Panc1 (cell line): ENCODE data around the gene SMYD2. TPM values are rescaled to one million over a fixed set of nuclear protein-coding genes. Genes with fewer than 3 reads are reported as not detected.

Experiments
- ATAC-seq: fragments of 200-7000 bp; cut with Tn5 transposase; 2 replicates; pipeline ENCODE4 v1.9.1; 2020; ENCODE audit warnings: mild to moderate bottlenecking, moderate library complexity
- BruUV-seq: library from RNA; stranded (reverse); fragments of 400-500 nt; replicated peaks from 2 replicates; lab custom pipeline; 2021; lab: Mats Ljungman, UMichigan
- CTCF ChIA-PET: fragments of 300-600 bp; sonication (Branson Sonifier 250); formaldehyde crosslinking; loops from one replicate; lab custom pipeline; 2022; ENCODE audit warnings: antibody characterized with exemption; lab: Charles Lee
- POLR2A ChIA-PET: fragments of 300-600 bp; sonication (Branson Sonifier 250); formaldehyde crosslinking; loops from one replicate; lab custom pipeline; 2022; ENCODE audit warnings: antibody characterized with exemption; lab: Charles Lee
- DNase-seq: peaks from one replicate; pipeline ENCODE4 v3.0.0-alpha.2; 2010; ENCODE audit warnings: low read depth, low spot score
- H3K27ac ChIP-seq: 2 replicates; pipeline ENCODE4 v1.5.1; 2011; ENCODE audit warnings: mild to moderate bottlenecking, low read length, inconsistent platforms
- H3K27me3 ChIP-seq: fragments of 200-500 bp; sonication (Bioruptor generic); 2 replicates; pipeline ENCODE4 v1.6.0; 2014; ENCODE audit warnings: low read length, inconsistent platforms; ENCODE audit not compliant: control insufficient read depth, insufficient read depth
- H3K36me3 ChIP-seq: fragments of 200-500 bp; sonication (Bioruptor generic); 2 replicates; pipeline ENCODE4 v1.5.1; 2014; ENCODE audit warnings: inconsistent platforms, mild to moderate bottlenecking, low read length, moderate library complexity; ENCODE audit not compliant: control insufficient read depth, insufficient read depth
- H3K4me1 ChIP-seq: 2 replicates; pipeline ENCODE4 v1.5.1; 2011; ENCODE audit warnings: inconsistent platforms, mild to moderate bottlenecking, low read length, moderate library complexity; ENCODE audit not compliant: control insufficient read depth, insufficient read depth
- H3K4me3 ChIP-seq, 2 experiments: 2 replicates each; pipeline ENCODE4 v1.5.1; 2011 to 2012; ENCODE audit warnings: low read depth in 2 of 2, low read length in 2 of 2, mild to moderate bottlenecking in 2 of 2, inconsistent platforms in 1 of 2, moderate library complexity in 1 of 2
- H3K9me3 ChIP-seq: fragments of 200-500 bp; sonication (Bioruptor generic); 2 replicates; pipeline ENCODE4 v1.5.1; 2014; ENCODE audit warnings: low read depth, mild to moderate bottlenecking, inconsistent platforms, low read length, moderate library complexity; ENCODE audit not compliant: control insufficient read depth, insufficient read depth
- POLR2AphosphoS5 ChIP-seq: IDR thresholded peaks from 2 replicates; pipeline ENCODE4 v1.6.1; 2012; ENCODE audit warnings: mild to moderate bottlenecking, low read depth, low read length, moderate library complexity
- SIN3A ChIP-seq: IDR thresholded peaks from 2 replicates; pipeline ENCODE4 v1.6.1; 2012; ENCODE audit warnings: low read depth, mild to moderate bottlenecking, low read length, moderate library complexity, borderline replicate concordance; ENCODE audit not compliant: insufficient read depth
- TCF7L2 ChIP-seq: IDR thresholded peaks from 2 replicates; pipeline ENCODE4 v1.6.1; 2011; ENCODE audit warnings: mild to moderate bottlenecking, low read depth, low read length, inconsistent platforms
- in situ Hi-C: cut with HindIII; loops from 2 replicates; pipeline ENCODE4 v1.10.0; 2016; ENCODE audit warnings: low sequenced_read_pairs, low pct_unique_long_range_greater_than_20kb
- intact Hi-C: fragments of 100-400 bp; cut with micrococcal nuclease; formaldehyde crosslinking; loops from one replicate; pipeline ENCODE4 v1.10.0; 2022; ENCODE audit not compliant: unreplicated experiment
- total RNA-seq: library from RNA; stranded (reverse); gene quantifications from one replicate; pipeline ENCODE4 v1.2.1, GENCODE V29; 2021; ENCODE audit not compliant: unreplicated experiment
- TF ChIP-seq, protein P1 (sequence below), 2 experiments: IDR thresholded peaks; 2 replicates each; pipeline ENCODE4 v1.6.1; 2011 to 2012; ENCODE audit warnings: low read depth in 2 of 2, control low read depth in 1 of 2, low read length in 1 of 2, mild to moderate bottlenecking in 1 of 2, moderate library complexity in 1 of 2; ENCODE audit not compliant: insufficient read depth in 1 of 2
- TF ChIP-seq, protein P2 (sequence below): fragments of 450-650 bp; IDR thresholded peaks from 2 replicates; pipeline ENCODE4 v1.5.1; 2017; ENCODE audit warnings: mild to moderate bottlenecking

The SMYD2 gene
- total RNA-seq, 1 experiment from 2014 or later, result 31.0 TPM

DNA sequence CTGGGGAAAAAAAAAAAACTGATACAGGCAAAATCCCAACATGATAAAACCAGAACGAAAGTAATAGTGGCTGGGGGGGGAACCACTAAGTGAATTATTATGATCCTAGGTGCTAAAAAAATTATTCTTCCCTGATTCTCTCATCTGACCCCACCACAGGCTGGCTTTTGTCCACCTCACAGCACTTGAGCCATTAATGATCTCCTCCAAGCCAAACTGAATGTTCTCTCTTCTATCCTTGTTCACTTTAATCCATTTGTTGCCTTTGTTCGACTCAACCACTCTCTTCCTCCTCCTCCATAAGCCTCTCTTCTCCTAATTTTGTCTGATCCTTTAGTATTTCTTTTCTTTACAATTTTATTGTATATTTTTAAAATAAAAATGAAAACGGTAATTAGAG, 16.0 kb upstream of the SMYD2 start:
- H3K9me3 ChIP-seq, result no peaks in the 10 kb centered on the region
- intact Hi-C loops (no loop called here), in situ Hi-C loops (no loop called here)
- CTCF ChIA-PET, result no interaction called here
- no TSS peak for BruUV-seq
- H3K36me3 ChIP-seq, result no peaks in the 10 kb centered on the region
- no peak overlapping the region for H3K4me3 ChIP-seq
- H3K27ac ChIP-seq, result no peak overlapping the region
- ATAC-seq, result no peak
- H3K4me1 ChIP-seq, result 0 out of 2 replicates have a peak, but pooled peaks cover 2% of the 10 kb centered on the region
- POLR2A ChIA-PET, result no interaction called here
- no peak for TF ChIP-seq POLR2AphosphoS5
- TF ChIP-seq, protein P1, sequence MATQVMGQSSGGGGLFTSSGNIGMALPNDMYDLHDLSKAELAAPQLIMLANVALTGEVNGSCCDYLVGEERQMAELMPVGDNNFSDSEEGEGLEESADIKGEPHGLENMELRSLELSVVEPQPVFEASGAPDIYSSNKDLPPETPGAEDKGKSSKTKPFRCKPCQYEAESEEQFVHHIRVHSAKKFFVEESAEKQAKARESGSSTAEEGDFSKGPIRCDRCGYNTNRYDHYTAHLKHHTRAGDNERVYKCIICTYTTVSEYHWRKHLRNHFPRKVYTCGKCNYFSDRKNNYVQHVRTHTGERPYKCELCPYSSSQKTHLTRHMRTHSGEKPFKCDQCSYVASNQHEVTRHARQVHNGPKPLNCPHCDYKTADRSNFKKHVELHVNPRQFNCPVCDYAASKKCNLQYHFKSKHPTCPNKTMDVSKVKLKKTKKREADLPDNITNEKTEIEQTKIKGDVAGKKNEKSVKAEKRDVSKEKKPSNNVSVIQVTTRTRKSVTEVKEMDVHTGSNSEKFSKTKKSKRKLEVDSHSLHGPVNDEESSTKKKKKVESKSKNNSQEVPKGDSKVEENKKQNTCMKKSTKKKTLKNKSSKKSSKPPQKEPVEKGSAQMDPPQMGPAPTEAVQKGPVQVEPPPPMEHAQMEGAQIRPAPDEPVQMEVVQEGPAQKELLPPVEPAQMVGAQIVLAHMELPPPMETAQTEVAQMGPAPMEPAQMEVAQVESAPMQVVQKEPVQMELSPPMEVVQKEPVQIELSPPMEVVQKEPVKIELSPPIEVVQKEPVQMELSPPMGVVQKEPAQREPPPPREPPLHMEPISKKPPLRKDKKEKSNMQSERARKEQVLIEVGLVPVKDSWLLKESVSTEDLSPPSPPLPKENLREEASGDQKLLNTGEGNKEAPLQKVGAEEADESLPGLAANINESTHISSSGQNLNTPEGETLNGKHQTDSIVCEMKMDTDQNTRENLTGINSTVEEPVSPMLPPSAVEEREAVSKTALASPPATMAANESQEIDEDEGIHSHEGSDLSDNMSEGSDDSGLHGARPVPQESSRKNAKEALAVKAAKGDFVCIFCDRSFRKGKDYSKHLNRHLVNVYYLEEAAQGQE (IDR thresholded peaks at IDR 0.05; ENCODE audit: insufficient read depth in 1 of 2, low read depth in 2 of 2, low read length in 1 of 2), result no peak
- no peak for TF ChIP-seq TCF7L2
- no peak for TF ChIP-seq SIN3A
- TF ChIP-seq, protein P2, sequence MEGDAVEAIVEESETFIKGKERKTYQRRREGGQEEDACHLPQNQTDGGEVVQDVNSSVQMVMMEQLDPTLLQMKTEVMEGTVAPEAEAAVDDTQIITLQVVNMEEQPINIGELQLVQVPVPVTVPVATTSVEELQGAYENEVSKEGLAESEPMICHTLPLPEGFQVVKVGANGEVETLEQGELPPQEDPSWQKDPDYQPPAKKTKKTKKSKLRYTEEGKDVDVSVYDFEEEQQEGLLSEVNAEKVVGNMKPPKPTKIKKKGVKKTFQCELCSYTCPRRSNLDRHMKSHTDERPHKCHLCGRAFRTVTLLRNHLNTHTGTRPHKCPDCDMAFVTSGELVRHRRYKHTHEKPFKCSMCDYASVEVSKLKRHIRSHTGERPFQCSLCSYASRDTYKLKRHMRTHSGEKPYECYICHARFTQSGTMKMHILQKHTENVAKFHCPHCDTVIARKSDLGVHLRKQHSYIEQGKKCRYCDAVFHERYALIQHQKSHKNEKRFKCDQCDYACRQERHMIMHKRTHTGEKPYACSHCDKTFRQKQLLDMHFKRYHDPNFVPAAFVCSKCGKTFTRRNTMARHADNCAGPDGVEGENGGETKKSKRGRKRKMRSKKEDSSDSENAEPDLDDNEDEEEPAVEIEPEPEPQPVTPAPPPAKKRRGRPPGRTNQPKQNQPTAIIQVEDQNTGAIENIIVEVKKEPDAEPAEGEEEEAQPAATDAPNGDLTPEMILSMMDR, result no peak
- H3K27me3 ChIP-seq, result peaks cover 30% of the 10 kb centered on the region
- no peak for DNase-seq

DNA sequence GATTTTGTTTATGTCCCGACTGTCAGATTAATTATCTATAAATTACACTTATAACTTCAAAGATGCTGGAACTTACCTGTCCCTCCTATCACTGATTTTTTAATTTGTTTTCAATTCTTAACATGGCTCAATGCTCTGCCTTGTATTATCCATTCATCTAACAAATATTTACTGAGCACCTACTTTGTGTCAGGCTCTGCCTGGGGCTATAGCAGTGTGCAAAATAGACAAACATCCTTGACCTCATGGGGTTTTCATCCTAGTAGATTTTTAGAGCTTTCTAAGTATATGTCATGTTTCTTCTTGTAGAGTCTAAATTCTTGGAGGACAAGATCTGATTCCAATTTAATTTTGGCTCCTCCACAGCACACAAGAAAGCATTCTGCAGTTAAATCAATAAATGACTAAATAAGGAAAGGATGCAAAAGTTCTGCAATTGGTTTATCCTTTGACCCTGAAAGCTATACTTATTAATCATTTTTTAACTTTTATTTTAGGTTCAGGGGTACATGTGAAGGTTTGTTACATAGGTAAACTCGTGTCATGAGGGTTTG, 10.8 kb upstream of the SMYD2 start:
- in situ Hi-C loops, result no loop called here
- BruUV-seq, result no TSS peak

More for the DNA sequence above, 10.8 kb upstream of the SMYD2 start:
- ChIA-PET CTCF (no interaction called here), POLR2A (no interaction called here)
- intact Hi-C loops, result no loop called here
- Histone ChIP-seq H3K9me3 (no peaks in the 10 kb centered on the region), H3K4me1 (no peaks in the 10 kb centered on the region), H3K36me3 (no peaks in the 10 kb centered on the region), H3K27ac (no peak overlapping the region), H3K4me3 (no peak overlapping the region), H3K27me3 (peaks cover 20% of the 10 kb centered on the region)
- no peak for TF ChIP-seq TCF7L2
- TF ChIP-seq SIN3A, result no peak
- TF ChIP-seq POLR2AphosphoS5, result no peak
- TF ChIP-seq, protein P2, result no peak
- TF ChIP-seq, protein P1 (IDR thresholded peaks at IDR 0.05; ENCODE audit: insufficient read depth in 1 of 2, low read depth in 2 of 2, low read length in 1 of 2), result no peak
- DNase-seq (no peak), ATAC-seq (no peak)
